ENCODE data around the gene CITED4.

GRCh38 chr1:40833979-40834378, 28.2 kb downstream of the CITED4 start:
- TF ChIP-seq TAF1 (IDR thresholded peaks at IDR 0.05; ENCODE audit: low read depth) (no peak), ZBTB7A (IDR thresholded peaks at IDR 0.05; ENCODE audit: low read depth) (no peak), EP300 (IDR thresholded peaks at IDR 0.05; ENCODE audit: borderline replicate concordance) (no peak), REST (IDR thresholded peaks at IDR 0.05; ENCODE audit: low read depth) (no peak), CEBPB (IDR thresholded peaks at IDR 0.05) (no peak), MAX (IDR thresholded peaks at IDR 0.05) (no peak), USF1 (IDR thresholded peaks at IDR 0.05) (no peak), RAD21 (IDR thresholded peaks at IDR 0.05; ENCODE audit: low read depth) (no peak), CREB1 (IDR thresholded peaks at IDR 0.05; ENCODE audit: low read depth) (no peak), YY1 (IDR thresholded peaks at IDR 0.05; ENCODE audit: low read depth) (no peak), TEAD4 (IDR thresholded peaks at IDR 0.05) (no peak), EGR1 (IDR thresholded peaks at IDR 0.05) (no peak)

Measured in Ishikawa (cell line).